HUDEP-2 (cell line): ENCODE measurements around the gene LEMD2.
A peak's percentile ranks its signal among the peaks of the same experiment; 100 is the strongest.
"Not testable (repeated sequence)": the region's sequence is repeated elsewhere in the genome, so short reads cannot be mapped to it uniquely, and the experiment has no call there.

ENCODE experiments used
- DNase-seq, 76 experiments: peaks; one replicate each; lab custom pipeline; 2025; ENCODE audit not compliant: unreplicated experiment in 76 of 76; lab: John Stamatoyannopoulos, UW

Gene LEMD2

GRCh38 chr6:33788694-33789549 is at the start of gene LEMD2:
Gene LEMD2 (minus strand): TSS chr6:33789130. CDS start chr6:33789116, 14 bp downstream.
- peak in 75 of 76 experiments; percentile 21 to 97 (median 91) for DNase-seq

DNA sequence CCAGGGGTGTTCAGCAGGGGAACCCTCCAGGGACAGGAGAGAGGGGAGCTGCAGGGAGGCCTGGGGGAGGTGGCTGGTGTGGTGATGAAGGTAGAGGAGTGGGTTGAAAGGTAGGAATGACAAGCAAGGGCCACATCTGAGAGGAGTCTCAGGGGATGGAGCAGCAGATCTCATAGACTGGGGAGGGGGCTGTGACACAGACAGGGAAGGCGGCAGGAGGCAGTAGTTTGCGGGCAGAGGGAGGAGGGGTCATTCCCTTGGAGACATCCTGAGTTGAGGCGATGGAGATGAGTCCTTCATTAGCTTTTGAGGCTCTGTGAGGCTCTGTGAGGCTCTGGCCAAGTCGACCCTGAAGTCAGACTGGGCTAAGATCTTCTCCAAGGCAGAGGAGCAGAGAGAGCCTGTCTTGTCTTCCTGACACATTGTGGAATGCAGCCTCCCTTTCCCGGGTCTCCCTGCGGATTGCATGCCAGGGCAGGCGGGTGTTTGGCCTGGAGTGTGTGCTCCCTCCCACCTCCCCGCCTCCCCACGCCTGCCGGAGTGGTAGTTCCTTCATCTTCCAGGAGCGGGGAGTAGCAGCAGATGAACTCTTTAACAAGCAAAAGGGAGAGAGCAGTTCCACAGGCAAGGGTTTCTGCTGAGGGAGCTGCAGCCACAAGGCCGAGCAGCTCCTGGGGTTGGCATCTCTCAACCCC is 49.2 kb upstream of the LEMD2 start:
- no peak for DNase-seq

- no peak for DNase-seq
These were observed 48.0 kb upstream of the LEMD2 start for GRCh38 chr6:33836806-33837469.

- DNase-seq: no peak
These were observed 45.8 kb upstream of the LEMD2 start for GRCh38 chr6:33834401-33835392.

GRCh38 chr6:33833599-33833998 is 44.7 kb upstream of the LEMD2 start:
- no peak for DNase-seq

DNA sequence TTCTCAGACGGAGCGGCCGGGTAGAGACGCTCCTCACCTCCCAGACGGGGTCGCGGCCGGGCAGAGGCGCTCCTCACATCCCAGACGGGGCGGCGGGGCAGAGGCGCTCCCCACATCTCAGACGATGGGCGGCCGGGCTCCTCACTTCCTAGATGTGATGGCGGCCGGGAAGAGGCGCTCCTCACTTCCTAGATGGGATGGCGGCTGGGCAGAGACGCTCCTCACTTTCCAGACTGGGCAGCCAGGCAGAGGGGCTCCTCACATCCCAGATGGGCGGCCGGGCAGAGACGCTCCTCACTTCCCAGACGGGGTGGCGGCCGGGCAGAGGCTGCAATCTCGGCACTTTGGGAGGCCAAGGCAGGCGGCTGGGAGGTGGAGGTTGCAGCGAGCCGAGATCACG is 43.9 kb upstream of the LEMD2 start:
- not testable (repeated sequence) for DNase-seq

DNA sequence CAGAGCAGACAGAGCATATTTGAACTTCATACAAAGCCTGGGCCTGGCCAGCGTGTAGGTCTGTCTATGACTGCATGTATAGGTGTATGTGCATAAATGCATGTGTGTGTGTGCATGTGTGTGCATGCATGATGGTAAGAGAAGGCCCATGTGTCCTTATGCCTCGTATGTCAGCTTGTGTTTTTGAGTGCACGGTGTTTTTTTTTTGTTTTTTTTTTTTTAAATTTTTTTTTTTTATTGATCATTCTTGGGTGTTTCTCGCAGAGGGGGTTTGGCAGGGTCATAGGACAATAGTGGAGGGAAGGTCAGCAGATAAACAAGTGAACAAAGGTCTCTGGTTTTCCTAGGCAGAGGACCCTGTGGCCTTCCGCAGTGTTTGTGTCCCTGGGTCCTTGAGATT is 42.8 kb upstream of the LEMD2 start:
- DNase-seq: peak in 2 of 76 experiments; percentile 8 to 15

- no peak for DNase-seq
These were observed 41.8 kb upstream of the LEMD2 start for GRCh38 chr6:33830635-33831240.

GRCh38 chr6:33828764-33829731 is 40.1 kb upstream of the LEMD2 start:
- peak in 1 of 76 experiments; percentile 16 for DNase-seq

DNA sequence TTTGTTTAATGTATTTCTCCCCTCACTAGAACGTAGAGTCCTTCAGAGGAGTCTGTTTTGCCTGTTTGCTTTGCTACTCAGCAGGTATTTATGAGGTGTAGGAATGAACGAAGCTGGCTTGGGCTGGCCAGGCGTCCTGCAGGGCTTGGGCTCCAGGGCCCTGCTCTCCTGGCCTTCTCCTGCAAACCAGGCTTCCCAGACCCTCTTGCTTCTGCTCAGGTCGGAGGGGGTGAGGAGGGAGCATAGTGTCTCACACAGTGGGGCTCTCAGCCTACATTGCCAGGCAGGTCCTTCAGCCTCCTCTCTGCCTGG is 39.5 kb upstream of the LEMD2 start:
- no peak for DNase-seq

DNA sequence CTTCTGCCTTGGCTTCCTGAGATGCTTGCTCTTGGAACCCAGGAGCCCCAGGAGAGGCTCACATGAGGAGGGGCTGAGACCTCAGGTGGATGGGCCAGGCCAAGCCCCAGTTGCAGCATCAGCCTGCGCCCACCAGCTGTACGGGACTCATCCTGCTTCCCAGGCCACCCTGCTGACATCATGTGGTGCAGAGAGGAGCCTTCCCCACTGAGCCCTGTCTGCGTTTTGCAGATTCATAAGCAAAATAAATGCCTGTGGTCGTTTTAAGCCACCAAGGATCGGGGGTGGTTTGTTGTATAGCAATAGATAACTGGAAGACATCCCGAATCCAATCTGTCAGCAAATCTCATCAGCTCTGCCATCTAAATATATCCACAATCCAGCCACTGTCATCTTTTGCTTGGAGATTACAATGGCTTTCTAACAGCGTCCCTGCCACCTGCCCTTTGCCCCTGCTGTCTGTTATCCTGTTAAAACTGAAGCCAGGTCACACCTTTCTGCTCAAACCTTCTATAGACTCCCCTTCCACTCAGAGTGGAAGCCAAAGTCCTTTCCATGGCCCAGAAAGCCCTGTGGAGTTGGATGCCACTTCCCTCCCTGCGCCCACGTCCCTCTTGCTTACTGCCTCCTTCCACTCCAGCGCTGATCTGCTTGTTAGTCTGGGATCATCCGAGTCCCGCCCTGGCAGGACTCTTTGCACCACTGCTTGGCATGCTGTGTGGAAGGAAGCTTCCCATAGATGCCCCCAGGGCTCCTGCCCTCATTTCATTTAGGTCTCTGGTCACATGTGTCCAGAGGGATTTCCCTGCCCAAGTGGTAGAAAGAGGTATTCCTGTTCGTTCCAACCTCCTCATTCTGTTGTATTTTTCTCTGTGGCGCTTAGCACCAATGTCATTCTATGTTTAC is 38.9 kb upstream of the LEMD2 start:
- DNase-seq: no peak

GRCh38 chr6:33826537-33826936 is 37.6 kb upstream of the LEMD2 start:
- no peak for DNase-seq

- peak in 1 of 76 experiments; percentile 35 for DNase-seq
These were observed 35.7 kb upstream of the LEMD2 start for GRCh38 chr6:33824461-33825154.

GRCh38 chr6:33823806-33824205 is 34.9 kb upstream of the LEMD2 start:
- DNase-seq: no peak

DNA sequence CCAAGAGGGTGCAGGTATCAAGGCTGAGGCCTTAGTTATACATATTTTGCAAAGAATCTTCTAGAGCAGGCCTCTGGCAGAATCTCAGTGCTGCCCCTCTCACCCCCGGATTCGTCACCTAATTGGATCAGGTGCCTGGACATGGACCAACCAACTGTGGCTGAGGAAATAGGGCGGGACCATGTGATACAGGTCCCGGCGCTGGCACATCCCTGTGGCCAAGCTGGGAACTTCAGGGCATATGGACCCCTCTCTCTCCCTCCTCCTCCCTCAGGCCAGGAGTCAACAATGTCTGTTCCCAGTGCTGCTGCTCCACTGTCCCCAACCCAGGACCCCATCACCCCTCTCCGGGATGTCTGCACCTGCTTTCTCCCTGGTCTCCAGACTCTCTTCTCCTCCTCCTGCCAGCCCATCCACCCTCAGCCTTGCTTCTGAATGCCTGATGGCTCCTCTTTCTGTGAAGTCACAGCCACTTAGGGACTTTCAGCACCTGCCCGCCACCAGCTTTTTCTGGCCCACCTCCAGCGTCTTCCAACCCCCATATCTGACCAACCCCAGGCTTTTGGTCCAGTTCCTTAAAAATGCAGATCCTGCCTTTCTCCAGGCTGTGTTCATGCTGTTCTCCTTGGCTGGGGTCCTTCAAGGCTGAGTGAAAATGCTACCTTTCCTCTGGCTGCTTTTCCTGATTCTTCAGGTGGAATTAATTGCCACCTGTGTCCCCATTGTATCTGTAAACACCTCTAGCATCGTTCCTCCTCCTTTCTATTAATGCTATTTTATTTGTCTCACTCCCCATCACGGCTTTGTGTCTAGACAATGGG is 33.9 kb upstream of the LEMD2 start:
- peak in 16 of 76 experiments; percentile 10 to 52 (median 30) for DNase-seq

DNA sequence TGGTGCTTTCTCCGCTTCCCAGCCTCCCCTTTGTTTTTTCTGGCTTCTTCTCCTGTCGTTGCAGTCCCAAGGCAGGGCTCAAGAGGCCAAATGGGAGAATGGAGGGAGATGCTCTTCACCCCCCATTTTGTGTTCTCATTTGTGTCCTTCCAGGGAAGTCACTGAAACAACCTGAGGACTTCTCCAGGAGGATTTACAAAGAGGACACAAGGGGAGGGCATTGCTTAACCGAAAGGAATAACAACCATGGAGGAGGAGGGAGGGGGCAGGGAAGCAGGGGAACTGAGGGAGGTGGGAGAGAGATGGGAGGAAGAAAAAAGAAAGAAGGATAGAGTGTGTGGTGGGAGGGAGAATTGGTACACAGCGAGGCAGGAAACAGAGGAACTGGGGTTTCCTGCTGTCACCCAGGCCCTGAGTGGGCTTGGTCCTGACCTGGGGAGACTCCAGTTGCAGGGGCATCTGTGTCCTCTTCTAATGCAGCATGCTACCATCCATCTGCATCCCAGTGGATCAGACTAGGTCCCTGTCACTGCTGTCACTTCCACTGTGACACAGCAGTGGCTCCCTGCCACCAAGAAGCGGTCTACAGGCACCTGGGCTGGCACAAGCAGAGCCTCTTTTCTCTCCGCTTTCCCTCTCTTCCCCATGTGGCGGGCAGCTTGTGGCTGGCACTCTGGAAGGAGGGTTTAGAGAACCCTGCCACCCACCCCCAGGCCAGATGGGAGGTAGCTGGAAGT is 32.0 kb upstream of the LEMD2 start:
- DNase-seq: no peak
